Fibroblast of lung (primary cell): Measurements from ENCODE around the gene RERG.

ENCODE experiments used
- CTCF ChIP-seq, 2 donors: IDR thresholded peaks in 1 of 2; conservative IDR thresholded peaks in 1 of 2; 1 replicate in 1 of 2; 2 replicates in 1 of 2; pipeline ENCODE4 v1.5.1; 2011 to 2012; ENCODE audit warnings: low read length in 2 of 2, control low read depth in 1 of 2, inconsistent platforms in 1 of 2, low read depth in 1 of 2, mild to moderate bottlenecking in 1 of 2
- EZH2 ChIP-seq: IDR thresholded peaks from 2 replicates; pipeline ENCODE4 v1.5.1; 2012; ENCODE audit warnings: low read length, control low read depth, mild to moderate bottlenecking; ENCODE audit errors: missing control alignments

GRCh38 chr12:15118955-15119354, 102.3 kb downstream of the RERG start:
- no peak for TF ChIP-seq CTCF (conservative IDR thresholded peaks at IDR 0.05 in 1 of 2, IDR thresholded peaks at IDR 0.05 in 1 of 2; ENCODE audit: low read depth in 1 of 2, low read length in 2 of 2)
- TF ChIP-seq EZH2: no peak
